ENCODE results near the gene ARHGAP44.
"Not testable (repeated sequence)": the region's sequence is repeated elsewhere in the genome, so short reads cannot be mapped to it uniquely, and the experiment has no call there.

The ARHGAP44 gene

GRCh38 chr17:12967962-12968361 lies 178.7 kb downstream of the ARHGAP44 start:
- DNase-seq, result no peak

- no peak for DNase-seq
These were observed 184.3 kb downstream of the ARHGAP44 start for GRCh38 chr17:12973496-12974004.

DNA sequence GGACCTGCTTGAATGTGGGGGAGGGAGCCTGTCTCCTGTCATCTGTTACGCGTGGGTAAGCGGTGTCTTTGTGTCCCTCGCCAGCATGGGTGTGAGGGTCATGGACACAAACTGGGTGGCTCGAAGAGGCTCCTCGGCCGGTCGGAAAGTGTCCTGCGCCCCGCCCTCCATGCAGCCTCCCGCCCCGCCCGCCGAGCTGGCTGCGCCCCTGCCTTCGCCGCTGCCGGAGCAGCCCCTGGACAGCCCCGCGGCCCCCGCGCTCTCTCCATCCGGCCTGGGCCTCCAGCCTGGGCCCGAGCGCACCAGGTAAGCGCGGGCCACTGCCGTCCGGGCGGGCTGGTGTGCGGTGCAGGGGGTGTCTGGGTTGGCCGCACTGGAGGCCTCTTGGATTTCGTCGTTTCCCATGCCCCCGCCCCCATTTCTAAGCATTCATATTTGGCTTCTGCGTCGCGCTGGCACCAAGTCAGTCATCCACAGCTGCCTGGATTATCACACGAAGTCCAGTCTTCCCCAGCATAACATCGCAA lies 184.8 kb downstream of the ARHGAP44 start:
- DNase-seq, result no peak

- no peak for DNase-seq
These were observed 187.9 kb downstream of the ARHGAP44 start for GRCh38 chr17:12977008-12977751.

- DNase-seq, result not testable (repeated sequence)
These were observed 189.5 kb downstream of the ARHGAP44 start for GRCh38 chr17:12978787-12979186.

DNA sequence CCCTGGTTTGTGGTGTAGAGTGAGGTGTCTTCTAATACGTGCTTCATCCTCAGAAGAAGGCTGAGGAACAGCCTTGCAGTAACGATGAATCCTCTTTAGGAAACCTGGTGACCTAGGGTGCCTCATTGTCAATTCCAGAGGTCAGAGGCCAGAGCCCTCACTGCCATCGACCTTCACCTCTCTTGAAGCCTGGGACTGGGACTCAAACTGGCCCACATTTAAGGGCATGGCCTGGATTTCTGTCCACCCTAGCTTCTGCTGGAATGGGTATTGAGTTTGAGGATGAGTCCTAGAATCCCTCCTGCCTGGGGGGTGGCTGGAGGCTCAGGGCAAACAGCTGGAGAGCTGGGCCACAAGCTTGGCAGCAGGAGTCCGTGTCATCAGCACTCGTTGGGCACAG lies 189.9 kb downstream of the ARHGAP44 start:
- DNase-seq, result no peak

- no peak for DNase-seq
These were observed 190.7 kb downstream of the ARHGAP44 start for GRCh38 chr17:12979826-12980500.

GRCh38 chr17:12982224-12982623 lies 192.9 kb downstream of the ARHGAP44 start:
- DNase-seq, result peak; percentile 42

- DNase-seq, result no peak
These were observed 194.9 kb downstream of the ARHGAP44 start for GRCh38 chr17:12983991-12984884.

GRCh38 chr17:12985431-12986293 lies 196.4 kb downstream of the ARHGAP44 start:
- DNase-seq, result no peak

GRCh38 chr17:12987120-12987519 lies 197.8 kb downstream of the ARHGAP44 start:
- DNase-seq, result no peak

- no peak for DNase-seq
These were observed 200.9 kb downstream of the ARHGAP44 start for GRCh38 chr17:12990041-12990808.

DNA sequence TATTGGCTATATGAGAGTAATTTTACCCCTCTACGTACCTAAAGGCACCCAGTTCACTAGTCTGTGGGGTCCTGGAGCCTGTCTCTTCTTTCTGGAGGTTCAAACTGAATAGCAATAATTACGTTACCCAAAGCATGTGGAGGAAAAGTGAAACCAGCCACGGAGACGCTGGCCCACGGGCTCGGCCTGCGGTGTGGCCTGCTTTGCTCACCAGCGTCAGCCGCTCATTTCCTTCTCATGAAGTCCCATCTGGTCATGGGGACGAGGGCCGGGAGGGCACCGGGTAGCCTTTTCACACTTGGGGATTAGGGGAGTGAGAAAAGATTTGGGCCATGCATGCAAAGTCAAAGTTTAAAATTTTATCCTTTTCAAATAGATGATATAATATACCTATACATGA lies 201.6 kb downstream of the ARHGAP44 start:
- DNase-seq, result no peak

- no peak for DNase-seq
These were observed 203.4 kb downstream of the ARHGAP44 start for GRCh38 chr17:12992676-12993075.

- no peak for DNase-seq
These were observed 204.3 kb downstream of the ARHGAP44 start for GRCh38 chr17:12993631-12994030.

- no peak for DNase-seq
These were observed 205.2 kb downstream of the ARHGAP44 start for GRCh38 chr17:12994341-12995074.

- no peak for DNase-seq
These were observed 206.0 kb downstream of the ARHGAP44 start for GRCh38 chr17:12995106-12995895.

DNA sequence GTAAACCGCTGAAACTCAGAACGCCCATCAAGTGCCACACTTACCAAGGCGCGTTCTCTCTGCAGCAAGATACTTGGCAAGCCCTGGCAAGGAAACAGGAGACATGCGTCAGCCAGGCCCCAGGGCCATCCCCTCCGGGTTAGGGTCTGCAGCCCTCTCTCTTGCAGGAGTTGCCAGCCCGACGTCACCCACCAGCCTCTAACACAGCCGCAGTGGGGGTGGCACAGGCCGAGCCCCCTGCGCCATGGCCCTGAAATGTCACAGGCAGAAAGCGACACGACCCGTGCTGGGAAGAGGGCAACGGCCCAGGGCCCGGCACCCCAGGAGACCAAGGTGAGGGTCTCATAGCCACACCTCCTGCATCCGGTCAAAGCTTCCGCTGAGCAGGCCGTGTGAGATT lies 206.6 kb downstream of the ARHGAP44 start:
- no peak for DNase-seq

GRCh38 chr17:12996357-12996756 lies 207.1 kb downstream of the ARHGAP44 start:
- no peak for DNase-seq

DNA sequence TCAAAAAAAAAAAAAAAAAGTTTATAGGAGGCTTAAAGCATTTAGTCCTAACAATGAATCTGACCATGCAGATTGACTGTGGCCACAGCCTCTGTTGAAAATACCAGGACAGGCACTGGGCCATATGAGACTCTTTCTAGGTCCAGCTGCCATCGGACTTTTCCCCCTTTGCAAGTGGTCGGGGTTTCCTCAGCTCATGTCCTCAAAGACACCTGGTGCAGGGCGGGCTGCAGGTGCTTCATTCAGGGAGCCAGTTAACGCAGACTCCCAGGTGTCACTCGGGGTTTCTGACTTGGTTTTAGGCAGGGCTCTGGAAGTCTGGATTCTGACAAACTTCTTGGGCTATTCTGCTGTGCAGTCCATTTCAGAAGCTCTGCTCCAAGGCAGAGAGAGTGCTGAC lies 207.6 kb downstream of the ARHGAP44 start:
- no peak for DNase-seq

All from CD4-positive, alpha-beta T cell treated with Interleukin-10 for 1 hour (primary cell).